ENCODE measurements around the gene PTPRN2. TPM values are rescaled to one million over a fixed set of nuclear protein-coding genes. Genes with fewer than 3 reads are reported as not detected.

Gene PTPRN2
- total and polyA plus RNA-seq, 9 of the 15 experiments (the other 6 are each of a cell fraction or from before 2014, with no cell fraction given): not detected

DNA sequence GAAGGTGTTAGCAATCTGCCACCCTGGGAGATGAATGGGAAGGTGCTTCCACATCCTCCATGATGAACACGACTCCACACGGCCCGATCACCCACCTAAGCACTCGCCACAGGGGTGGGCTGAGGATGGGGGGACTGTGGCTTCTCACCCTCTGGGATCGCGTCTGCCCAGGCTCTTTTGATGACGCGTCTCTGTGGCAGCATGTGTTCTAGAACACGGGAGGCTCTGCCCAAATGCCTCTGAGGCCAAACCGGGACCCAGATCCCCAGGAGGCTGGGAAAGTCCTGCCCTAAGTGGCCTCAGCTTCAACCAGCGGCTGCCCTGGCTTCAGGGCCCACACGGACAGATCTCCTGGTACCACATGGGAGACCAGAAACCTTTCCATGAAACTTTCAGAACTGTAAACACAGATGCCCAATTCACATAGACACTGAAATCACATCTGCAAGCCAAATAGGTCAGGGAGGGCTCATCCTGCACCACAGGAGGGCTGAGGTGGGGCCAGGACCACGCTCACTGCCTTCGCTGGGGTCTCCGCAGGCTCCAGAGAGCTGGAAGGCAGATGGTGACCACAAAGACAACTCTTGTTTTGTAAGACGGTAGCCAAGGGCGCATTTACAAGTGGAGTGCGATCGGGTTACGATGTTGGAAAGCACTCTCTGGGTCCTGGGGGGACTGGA, 200.6 kb downstream of the PTPRN2 start (continued):
- TF ChIP-seq, protein P1, sequence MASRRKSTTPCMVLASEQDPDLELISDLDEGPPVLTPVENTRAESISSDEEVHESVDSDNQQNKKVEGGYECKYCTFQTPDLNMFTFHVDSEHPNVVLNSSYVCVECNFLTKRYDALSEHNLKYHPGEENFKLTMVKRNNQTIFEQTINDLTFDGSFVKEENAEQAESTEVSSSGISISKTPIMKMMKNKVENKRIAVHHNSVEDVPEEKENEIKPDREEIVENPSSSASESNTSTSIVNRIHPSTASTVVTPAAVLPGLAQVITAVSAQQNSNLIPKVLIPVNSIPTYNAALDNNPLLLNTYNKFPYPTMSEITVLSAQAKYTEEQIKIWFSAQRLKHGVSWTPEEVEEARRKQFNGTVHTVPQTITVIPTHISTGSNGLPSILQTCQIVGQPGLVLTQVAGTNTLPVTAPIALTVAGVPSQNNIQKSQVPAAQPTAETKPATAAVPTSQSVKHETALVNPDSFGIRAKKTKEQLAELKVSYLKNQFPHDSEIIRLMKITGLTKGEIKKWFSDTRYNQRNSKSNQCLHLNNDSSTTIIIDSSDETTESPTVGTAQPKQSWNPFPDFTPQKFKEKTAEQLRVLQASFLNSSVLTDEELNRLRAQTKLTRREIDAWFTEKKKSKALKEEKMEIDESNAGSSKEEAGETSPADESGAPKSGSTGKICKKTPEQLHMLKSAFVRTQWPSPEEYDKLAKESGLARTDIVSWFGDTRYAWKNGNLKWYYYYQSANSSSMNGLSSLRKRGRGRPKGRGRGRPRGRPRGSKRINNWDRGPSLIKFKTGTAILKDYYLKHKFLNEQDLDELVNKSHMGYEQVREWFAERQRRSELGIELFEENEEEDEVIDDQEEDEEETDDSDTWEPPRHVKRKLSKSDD (conservative IDR thresholded peaks at IDR 0.05; ENCODE audit: low read length): no peak
- TF ChIP-seq BRF1 (IDR thresholded peaks at IDR 0.05; ENCODE audit: borderline replicate concordance, extremely low read depth, insufficient read length) (no peak), GTF2A2 (tag; IDR thresholded peaks at IDR 0.05) (no peak), NFRKB (IDR thresholded peaks at IDR 0.05; ENCODE audit: low read depth) (no peak), CBX3 (IDR thresholded peaks at IDR 0.05; ENCODE audit: borderline replicate concordance in 1 of 2, low read length in 2 of 2) (no peak), ZNF830 (CRISPR knock-in tag; IDR thresholded peaks at IDR 0.05) (no peak)

DNA sequence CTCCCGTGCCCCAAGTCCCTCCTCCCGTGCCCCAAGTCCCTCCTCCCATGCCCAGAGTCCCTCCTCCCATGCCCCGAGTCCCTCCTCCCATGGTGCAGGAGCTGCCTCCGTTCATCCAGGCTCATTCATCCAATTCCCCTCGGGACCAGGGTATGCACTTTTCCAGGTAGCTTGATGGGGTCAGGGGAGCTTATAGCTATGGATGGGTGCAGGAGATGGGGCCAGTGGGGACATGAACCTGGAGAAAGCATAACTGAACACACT, 201.3 kb downstream of the PTPRN2 start:
- H4K20me1 ChIP-seq (replicated peaks; ENCODE audit: control insufficient read depth, insufficient read depth, low read length): no peaks in the 10 kb centered on the region; the same call in 1 of the 2 replicates
- 0% methylated on average over 3 of the region's 5 CpGs for WGBS (ENCODE audit: insufficient coverage, low coverage, missing lambda C conversion rate)
- no peak overlapping the region for H2AFZ ChIP-seq (ENCODE audit: low read depth, low read length)
- CTCF ChIA-PET (ENCODE audit: low intra/inter-chr PET ratio): interaction anchor here (0.6 kb wide), 1 partner anchor 1571 kb away, joined by 4 read pairs; no protein-coding TSS in a partner anchor
- no peak overlapping the region for H3K4me2 ChIP-seq (ENCODE audit: insufficient read depth, low read length)
- H3K27me3 ChIP-seq (ENCODE audit: control insufficient read depth in 2 of 2, insufficient read depth in 2 of 2, low read length in 2 of 2): peaks cover 25 to 45% of the 10 kb centered on the region in 2 experiments; a peak in 3 of 5 replicates
- H3K9ac ChIP-seq (ENCODE audit: insufficient read depth in 1 of 2, low read depth in 2 of 2, low read length in 2 of 2): no peak overlapping the region
- FAIRE-seq: no peak
- no peak for ATAC-seq
- no peak overlapping the region for H3K4me3 ChIP-seq
- no peaks in the 10 kb centered on the region for H3K9me1 ChIP-seq (ENCODE audit: control insufficient read depth, insufficient read depth, low read length)
- BruUV-seq (replicated peaks): no TSS peak
- DNase-seq (ENCODE audit: extremely low read depth in 1 of 4, low spot score in 3 of 4): no peak
- intact Hi-C loops (cut with micrococcal nuclease): no loop called here
- H3K9me3 ChIP-seq (replicated peaks; ENCODE audit: control insufficient read depth, insufficient read depth, low read depth, low read length): no peaks in the 10 kb centered on the region
- POLR2A ChIA-PET: interaction anchor here (0.6 to 1.0 kb wide), 3 partner anchors 10 to 26 kb away, joined by 3 to 4 read pairs (median 3); no protein-coding TSS in a partner anchor
- no peaks in the 10 kb centered on the region for H3K4me1 ChIP-seq (replicated peaks in 1 of 2; ENCODE audit: control insufficient read depth in 2 of 2, insufficient read depth in 2 of 2, low read length in 2 of 2)
- H3K36me3 ChIP-seq (ENCODE audit: control insufficient read depth, insufficient read depth, low read length): no peaks in the 10 kb centered on the region
- no peak overlapping the region for H3K27ac ChIP-seq (ENCODE audit: extremely low read depth, low read depth, low read length)
- no peaks in the 10 kb centered on the region for H3K79me2 ChIP-seq (ENCODE audit: control insufficient read depth, insufficient read depth, low read length)
- in situ Hi-C loops (cut with MboI): no loop called here
- TF ChIP-seq ZNF263 (CRISPR knock-in tag; IDR thresholded peaks at IDR 0.05; ENCODE audit: borderline replicate concordance) (peak; percentile 62), GTF2A2 (tag; IDR thresholded peaks at IDR 0.05) (no peak)
